Brain microvascular endothelial cell (primary cell): ENCODE results near the gene CDADC1.

Source experiments
- DNase-seq: peaks from one replicate; pipeline ENCODE4 v3.0.0-alpha.2; 2020
- H3K27ac ChIP-seq: fragments of 250-450 bp; sonication (Bioruptor Pico); 2 replicates; pipeline ENCODE4 v1.5.1; 2020; ENCODE audit warnings: mild to moderate bottlenecking, moderate library complexity
- H3K27me3 ChIP-seq: fragments of 250-450 bp; sonication (Bioruptor Pico); replicated peaks from 2 replicates; pipeline ENCODE4 v1.5.1; 2020; ENCODE audit warnings: mild to moderate bottlenecking
- H3K36me3 ChIP-seq: fragments of 250-450 bp; sonication (Bioruptor Pico); replicated peaks from 2 replicates; pipeline ENCODE4 v1.5.1; 2020; ENCODE audit warnings: mild to moderate bottlenecking
- H3K4me3 ChIP-seq: 2 replicates; pipeline ENCODE4 v1.5.1; 2011; ENCODE audit warnings: low read depth, mild to moderate bottlenecking, control low read depth, low read length, moderate library complexity
- in situ Hi-C: cut with HindIII; loops from 2 replicates; pipeline ENCODE4 v1.10.0; 2017; ENCODE audit warnings: low sequenced_read_pairs, low pct_ligation_motif_present
- TF ChIP-seq, protein P1 (sequence below): IDR thresholded peaks from 2 replicates; pipeline ENCODE4 v1.5.1; 2011; ENCODE audit warnings: low read depth, mild to moderate bottlenecking, moderate library complexity, low read length, control low read depth, inconsistent platforms; ENCODE audit errors: missing control alignments

CDADC1 gene

DNA sequence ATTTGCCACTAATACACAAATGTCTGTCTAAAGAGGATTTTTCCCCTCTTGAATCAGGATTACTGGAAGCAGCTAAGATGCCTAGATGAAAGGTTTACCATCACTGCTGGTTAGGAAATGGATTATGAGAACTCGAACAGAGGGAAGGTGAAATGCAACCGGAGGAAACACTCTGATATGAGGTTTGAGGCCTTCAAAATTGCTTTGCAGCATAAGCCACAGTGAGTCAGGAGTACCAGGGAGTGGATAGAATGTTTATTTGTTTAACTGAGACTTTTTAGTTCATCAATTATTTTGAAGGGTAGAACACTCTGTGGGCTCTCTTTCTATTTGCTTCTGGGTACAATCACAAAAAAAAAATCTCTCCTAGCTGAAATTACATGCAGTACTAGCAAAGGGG, 18.1 kb downstream of the CDADC1 start:
- DNase-seq = peak; percentile 11
- no peak overlapping the region for H3K4me3 ChIP-seq
- H3K27ac ChIP-seq = no peak overlapping the region
- TF ChIP-seq, protein P1, sequence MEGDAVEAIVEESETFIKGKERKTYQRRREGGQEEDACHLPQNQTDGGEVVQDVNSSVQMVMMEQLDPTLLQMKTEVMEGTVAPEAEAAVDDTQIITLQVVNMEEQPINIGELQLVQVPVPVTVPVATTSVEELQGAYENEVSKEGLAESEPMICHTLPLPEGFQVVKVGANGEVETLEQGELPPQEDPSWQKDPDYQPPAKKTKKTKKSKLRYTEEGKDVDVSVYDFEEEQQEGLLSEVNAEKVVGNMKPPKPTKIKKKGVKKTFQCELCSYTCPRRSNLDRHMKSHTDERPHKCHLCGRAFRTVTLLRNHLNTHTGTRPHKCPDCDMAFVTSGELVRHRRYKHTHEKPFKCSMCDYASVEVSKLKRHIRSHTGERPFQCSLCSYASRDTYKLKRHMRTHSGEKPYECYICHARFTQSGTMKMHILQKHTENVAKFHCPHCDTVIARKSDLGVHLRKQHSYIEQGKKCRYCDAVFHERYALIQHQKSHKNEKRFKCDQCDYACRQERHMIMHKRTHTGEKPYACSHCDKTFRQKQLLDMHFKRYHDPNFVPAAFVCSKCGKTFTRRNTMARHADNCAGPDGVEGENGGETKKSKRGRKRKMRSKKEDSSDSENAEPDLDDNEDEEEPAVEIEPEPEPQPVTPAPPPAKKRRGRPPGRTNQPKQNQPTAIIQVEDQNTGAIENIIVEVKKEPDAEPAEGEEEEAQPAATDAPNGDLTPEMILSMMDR = no peak
- peaks cover 3% of the 10 kb centered on the region for H3K36me3 ChIP-seq
- no peaks in the 10 kb centered on the region for H3K27me3 ChIP-seq
- in situ Hi-C loops = no loop called here

DNA sequence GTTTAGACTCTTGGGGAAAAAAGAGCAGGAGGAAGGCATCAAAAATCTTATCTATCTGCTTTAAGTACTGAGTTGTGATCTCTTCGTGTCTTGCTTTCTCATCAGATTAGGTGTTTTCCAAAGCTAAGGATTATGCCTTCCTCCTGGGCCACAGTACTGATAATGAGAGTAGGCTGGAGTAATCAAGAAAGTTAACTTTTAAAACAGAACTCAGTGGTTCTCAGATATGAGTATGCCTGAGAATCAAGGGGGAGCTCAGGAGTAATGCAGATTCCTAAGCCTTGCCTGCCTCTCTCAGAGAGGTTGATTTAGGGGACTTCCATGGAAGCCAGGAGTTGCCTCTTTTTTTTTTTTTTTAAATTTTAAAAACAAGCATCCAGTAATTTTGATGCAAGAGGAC, 23.5 kb downstream of the CDADC1 start:
- in situ Hi-C loops = no loop called here
- Histone ChIP-seq H3K27ac (no peak overlapping the region), H3K4me3 (no peak overlapping the region), H3K36me3 (peaks cover 3% of the 10 kb centered on the region), H3K27me3 (no peaks in the 10 kb centered on the region)
- TF ChIP-seq, protein P1 = no peak
- no peak for DNase-seq

DNA sequence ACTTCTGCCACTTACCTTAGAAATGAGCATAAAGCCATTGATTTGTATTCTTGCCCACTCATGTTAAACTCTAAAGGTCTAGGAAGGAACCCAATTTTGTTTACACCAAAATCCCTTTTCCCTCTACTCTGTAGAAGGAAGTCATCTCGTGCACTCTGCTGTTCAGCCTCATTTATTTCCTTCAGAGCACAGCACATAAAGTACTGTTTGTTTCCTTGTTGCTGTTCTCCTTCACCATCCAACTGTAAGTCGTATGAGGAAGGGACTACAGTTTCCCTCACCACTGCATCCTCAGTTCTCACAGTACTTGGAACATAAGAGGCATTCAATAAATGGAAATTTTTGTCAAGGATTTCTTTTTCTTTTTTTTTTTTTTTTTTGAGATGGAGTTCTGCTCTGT, 24.6 kb downstream of the CDADC1 start:
- TF ChIP-seq, protein P1 = no peak
- Histone ChIP-seq H3K27ac (no peak overlapping the region), H3K4me3 (no peak overlapping the region), H3K27me3 (no peaks in the 10 kb centered on the region), H3K36me3 (peaks cover 3% of the 10 kb centered on the region)
- no peak for DNase-seq
- in situ Hi-C loops = no loop called here

DNA sequence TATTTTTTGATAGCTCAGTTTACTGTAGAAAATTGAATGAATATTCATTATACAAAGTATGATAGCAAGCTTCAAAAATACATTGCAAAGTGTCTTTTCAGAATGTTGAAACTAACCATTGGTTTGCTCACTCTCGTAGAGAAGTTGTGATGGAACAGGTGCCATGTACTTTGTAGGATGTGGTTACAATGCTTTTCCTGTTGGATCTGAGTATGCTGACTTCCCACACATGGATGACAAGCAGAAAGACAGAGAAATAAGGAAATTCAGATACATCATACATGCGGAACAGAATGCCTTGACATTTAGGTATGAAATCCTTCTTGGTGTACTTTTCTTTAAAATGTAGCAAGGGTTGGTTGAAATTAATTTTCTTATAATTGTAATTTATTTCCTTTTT, 30.5 kb downstream of the CDADC1 start:
- no peaks in the 10 kb centered on the region for H3K36me3 ChIP-seq
- no peaks in the 10 kb centered on the region for H3K27me3 ChIP-seq
- TF ChIP-seq, protein P1 = no peak
- in situ Hi-C loops = no loop called here
- DNase-seq = no peak
- no peak overlapping the region for H3K4me3 ChIP-seq
- no peak overlapping the region for H3K27ac ChIP-seq

DNA sequence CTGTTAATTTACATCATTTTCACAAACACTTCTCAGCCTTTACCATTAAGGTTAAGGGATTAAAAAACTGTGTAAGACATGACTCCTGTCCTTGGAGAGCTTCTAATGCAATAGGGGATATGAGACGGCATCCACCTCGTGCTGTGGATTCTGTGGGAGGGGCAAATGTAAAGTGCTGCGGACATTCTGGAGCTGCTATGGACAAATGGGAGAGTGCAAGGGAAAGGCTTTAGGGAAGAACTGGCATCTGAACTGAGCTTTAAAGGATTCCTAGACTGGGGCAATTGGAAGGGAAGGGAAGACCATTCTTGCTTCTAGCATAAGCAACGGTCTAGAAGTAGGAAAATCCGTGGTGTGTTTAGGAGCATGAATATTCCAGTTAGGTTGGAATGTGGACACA, 31.4 kb downstream of the CDADC1 start:
- Histone ChIP-seq H3K36me3 (no peaks in the 10 kb centered on the region), H3K4me3 (no peak overlapping the region), H3K27me3 (no peaks in the 10 kb centered on the region), H3K27ac (no peak overlapping the region)
- no peak for DNase-seq
- in situ Hi-C loops = no loop called here
- TF ChIP-seq, protein P1 = no peak

DNA sequence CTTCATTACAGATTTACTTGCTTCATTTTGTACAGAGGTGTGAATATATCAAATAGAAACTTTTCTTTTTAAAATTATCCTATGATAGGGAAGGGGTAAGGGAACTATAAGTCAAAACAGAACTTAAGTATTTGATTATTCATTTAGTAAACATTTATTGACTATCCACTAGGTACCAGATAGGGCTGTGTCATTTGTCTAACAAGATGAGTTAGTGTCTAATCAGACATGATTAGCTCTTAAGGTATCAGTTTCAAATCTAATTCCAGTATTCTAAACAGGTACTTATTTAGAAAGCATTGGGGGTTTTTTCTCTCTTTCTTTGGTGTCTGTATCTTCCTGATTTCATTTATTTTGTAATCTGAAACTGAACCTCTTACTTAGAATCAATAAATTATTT, 32.2 kb downstream of the CDADC1 start:
- H3K27me3 ChIP-seq = no peaks in the 10 kb centered on the region
- DNase-seq = no peak
- H3K36me3 ChIP-seq = no peaks in the 10 kb centered on the region
- no peak overlapping the region for H3K4me3 ChIP-seq
- in situ Hi-C loops = no loop called here
- TF ChIP-seq, protein P1 = no peak
- H3K27ac ChIP-seq = no peak overlapping the region
